Keratinocyte (primary cell): ENCODE measurements around the gene MAPK7. TPM values are rescaled to one million over a fixed set of nuclear protein-coding genes. Genes with fewer than 3 reads are reported as not detected.

Source experiments
- DNase-seq: peaks from one replicate; pipeline ENCODE4 v3.0.0-alpha.2; 2011; ENCODE audit warnings: low read depth, missing footprints, low spot score
- FAIRE-seq: peaks from 2 replicates; lab custom pipeline; 2011; peaks lifted over from hg19 to GRCh38; lab: Jason Lieb, UNC
- H2AFZ ChIP-seq: 2 replicates; pipeline ENCODE4 v1.6.0; 2012; ENCODE audit warnings: low read length, control low read depth, inconsistent platforms; ENCODE audit not compliant: control insufficient read depth
- H3K27ac ChIP-seq: 2 replicates; pipeline ENCODE4 v1.5.1; 2011; ENCODE audit warnings: low read length; ENCODE audit not compliant: control insufficient read depth, insufficient read depth
- H3K27me3 ChIP-seq: 3 replicates; pipeline ENCODE4 v1.6.0; 2011; ENCODE audit warnings: low read length; ENCODE audit not compliant: control insufficient read depth, insufficient read depth; ENCODE audit errors: extremely low read depth
- H3K36me3 ChIP-seq, 2 experiments: 2 replicates in 1 of 2; 3 replicates in 1 of 2; pipeline ENCODE4 v1.5.1; 2011; ENCODE audit warnings: low read length in 2 of 2, mild to moderate bottlenecking in 1 of 2; ENCODE audit not compliant: control insufficient read depth in 2 of 2, insufficient read depth in 2 of 2; ENCODE audit errors: extremely low read depth in 1 of 2
- H3K4me1 ChIP-seq: 3 replicates; pipeline ENCODE4 v1.5.1; 2011; ENCODE audit warnings: low read length; ENCODE audit not compliant: control insufficient read depth, insufficient read depth; ENCODE audit errors: extremely low read depth
- H3K4me2 ChIP-seq: 3 replicates; pipeline ENCODE4 v1.6.0; 2011; ENCODE audit warnings: low read depth, low read length; ENCODE audit not compliant: control insufficient read depth, insufficient read depth; ENCODE audit errors: extremely low read depth
- H3K4me3 ChIP-seq, 3 experiments: fragments of 200-600 bp in 1 of 3; sonication (generic) in 1 of 3; 2 replicates in 2 of 3; 3 replicates in 1 of 3; pipeline ENCODE4 v1.5.1; 2011 to 2016; ENCODE audit warnings: low read length in 3 of 3, mild to moderate bottlenecking in 3 of 3, control low read depth in 2 of 3, inconsistent platforms in 1 of 3, low read depth in 1 of 3, mixed read lengths in 1 of 3, mixed run types in 1 of 3, moderate library complexity in 1 of 3; ENCODE audit not compliant: control insufficient read depth in 2 of 3, insufficient read depth in 2 of 3; ENCODE audit errors: extremely low read depth in 1 of 3
- H3K79me2 ChIP-seq: 2 replicates; pipeline ENCODE4 v1.6.0; 2012; ENCODE audit warnings: low read length; ENCODE audit not compliant: control insufficient read depth, insufficient read depth
- H3K9ac ChIP-seq: 3 replicates; pipeline ENCODE4 v1.6.0; 2011; ENCODE audit warnings: low read length; ENCODE audit not compliant: control insufficient read depth, insufficient read depth; ENCODE audit errors: extremely low read depth
- H3K9me1 ChIP-seq: 3 replicates; pipeline ENCODE4 v1.6.0; 2011; ENCODE audit warnings: low read length; ENCODE audit not compliant: control insufficient read depth, insufficient read depth; ENCODE audit errors: extremely low read depth
- H3K9me3 ChIP-seq: 2 replicates; pipeline ENCODE4 v1.5.1; 2012; ENCODE audit warnings: low read depth, low read length; ENCODE audit not compliant: control insufficient read depth
- H4K20me1 ChIP-seq: 3 replicates; pipeline ENCODE4 v1.6.0; 2011; ENCODE audit warnings: low read length; ENCODE audit not compliant: control insufficient read depth, insufficient read depth; ENCODE audit errors: extremely low read depth
- EZH2 ChIP-seq: IDR thresholded peaks from one replicate; pipeline ENCODE4 v1.6.1; 2012; ENCODE audit warnings: inconsistent platforms, mild to moderate bottlenecking, low read length, moderate library complexity
- dilution Hi-C: fragments of 300-500 bp; cut with MboI; formaldehyde crosslinking; loops from one replicate; pipeline ENCODE4 v1.7.0; 2020; ENCODE audit warnings: low sequenced_read_pairs; ENCODE audit not compliant: extremely low pct_ligation_motif_present
- polyA plus RNA-seq, 5 experiments: library from polyadenylated mRNA; depleted of rRNA in 3 of 5; stranded (reverse) in 3 of 5; stranded (forward) in 1 of 5; unstranded in 1 of 5; fragments of >200 nt; gene quantifications; 1 replicate in 1 of 5; 2 replicates in 3 of 5; 3 replicates in 1 of 5; pipeline versions ENCODE4 v1.2.1 to v1.2.3, GENCODE V29; 2011 to 2012; ENCODE audit warnings: missing spikeins in 2 of 5, low read depth in 1 of 5, low replicate concordance in 1 of 5
- TF ChIP-seq, protein P1 (sequence below), 3 experiments: IDR thresholded peaks in 1 of 3; conservative IDR thresholded peaks in 1 of 3; optimal IDR thresholded peaks in 1 of 3; 2 replicates in 2 of 3; 3 replicates in 1 of 3; pipeline versions ENCODE3 to v1.5.1; 2011; ENCODE audit warnings: low read length in 3 of 3, mild to moderate bottlenecking in 3 of 3, moderate library complexity in 2 of 3, control low read depth in 1 of 3, inconsistent platforms in 1 of 3; ENCODE audit not compliant: insufficient read depth in 2 of 3; ENCODE audit errors: extremely low read depth in 1 of 3

Gene MAPK7
- polyA plus RNA-seq, 1 donor (not counting 4 experiments of a cell fraction or from before 2014, with no cell fraction given), result 4.3 TPM

DNA sequence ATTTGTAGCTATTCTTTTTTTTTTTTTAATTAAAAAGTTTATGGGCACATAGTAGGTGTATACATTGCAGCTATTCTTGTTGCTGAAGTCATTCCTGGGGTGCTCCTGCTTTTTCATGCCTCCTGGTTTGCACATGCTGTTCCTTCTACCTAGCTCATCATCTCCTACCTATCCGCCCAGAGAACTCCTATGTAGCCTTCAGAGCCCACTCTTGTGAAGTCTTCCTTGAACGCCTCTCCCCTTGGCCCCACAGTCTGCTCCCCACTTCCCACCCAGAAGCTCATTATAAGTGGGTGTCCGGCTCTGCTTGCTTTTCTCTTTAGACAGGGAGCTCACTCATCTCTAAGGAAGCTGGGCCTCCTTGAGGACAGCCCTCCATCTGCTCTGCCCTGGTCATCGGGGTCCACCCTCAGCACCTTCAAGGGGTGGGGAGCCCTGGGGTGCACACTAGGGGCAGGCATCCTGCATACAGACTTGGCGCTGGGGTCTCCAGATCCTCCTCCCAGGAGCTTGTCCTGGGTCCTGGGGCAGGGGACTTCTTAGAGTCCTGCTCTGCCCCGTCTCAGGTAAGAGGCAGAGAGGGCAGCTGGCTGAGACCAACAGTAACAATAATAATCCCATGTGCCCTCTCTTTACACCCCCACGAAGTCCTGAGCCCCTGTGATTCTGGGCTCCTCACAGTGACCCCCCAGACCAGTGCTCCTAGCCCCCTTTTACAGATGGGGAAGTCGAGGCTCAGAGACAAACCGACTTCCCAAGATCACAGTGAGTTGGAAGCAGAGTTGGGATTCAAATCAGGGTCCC is 12.3 kb upstream of the MAPK7 start:
- no peak overlapping the region for H3K27ac ChIP-seq
- no peak for TF ChIP-seq EZH2
- TF ChIP-seq, protein P1, sequence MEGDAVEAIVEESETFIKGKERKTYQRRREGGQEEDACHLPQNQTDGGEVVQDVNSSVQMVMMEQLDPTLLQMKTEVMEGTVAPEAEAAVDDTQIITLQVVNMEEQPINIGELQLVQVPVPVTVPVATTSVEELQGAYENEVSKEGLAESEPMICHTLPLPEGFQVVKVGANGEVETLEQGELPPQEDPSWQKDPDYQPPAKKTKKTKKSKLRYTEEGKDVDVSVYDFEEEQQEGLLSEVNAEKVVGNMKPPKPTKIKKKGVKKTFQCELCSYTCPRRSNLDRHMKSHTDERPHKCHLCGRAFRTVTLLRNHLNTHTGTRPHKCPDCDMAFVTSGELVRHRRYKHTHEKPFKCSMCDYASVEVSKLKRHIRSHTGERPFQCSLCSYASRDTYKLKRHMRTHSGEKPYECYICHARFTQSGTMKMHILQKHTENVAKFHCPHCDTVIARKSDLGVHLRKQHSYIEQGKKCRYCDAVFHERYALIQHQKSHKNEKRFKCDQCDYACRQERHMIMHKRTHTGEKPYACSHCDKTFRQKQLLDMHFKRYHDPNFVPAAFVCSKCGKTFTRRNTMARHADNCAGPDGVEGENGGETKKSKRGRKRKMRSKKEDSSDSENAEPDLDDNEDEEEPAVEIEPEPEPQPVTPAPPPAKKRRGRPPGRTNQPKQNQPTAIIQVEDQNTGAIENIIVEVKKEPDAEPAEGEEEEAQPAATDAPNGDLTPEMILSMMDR (optimal IDR thresholded peaks at IDR 0.05 in 1 of 3, IDR thresholded peaks at IDR 0.05 in 1 of 3, conservative IDR thresholded peaks at IDR 0.05 in 1 of 3; ENCODE audit: extremely low read depth in 1 of 3, insufficient read depth in 2 of 3, low read length in 3 of 3), result no peak
- H3K9me1 ChIP-seq, result no peaks in the 10 kb centered on the region
- H3K9ac ChIP-seq, result no peak overlapping the region
- no peak overlapping the region for H3K4me3 ChIP-seq
- FAIRE-seq, result no peak
- H3K9me3 ChIP-seq, result no peaks in the 10 kb centered on the region
- no peak overlapping the region for H3K4me2 ChIP-seq
- H3K79me2 ChIP-seq, result peaks cover 2% of the 10 kb centered on the region
- H3K27me3 ChIP-seq, result no peaks in the 10 kb centered on the region
- no peak overlapping the region for H2AFZ ChIP-seq
- no peak for DNase-seq
- H3K4me1 ChIP-seq, result peaks cover 12% of the 10 kb centered on the region
- H3K36me3 ChIP-seq, result no peaks in the 10 kb centered on the region
- dilution Hi-C loops, result loop anchor here (25.0 kb wide), 1 partner anchor 296 kb away; no protein-coding TSS in a partner anchor
- H4K20me1 ChIP-seq, result no peaks in the 10 kb centered on the region

DNA sequence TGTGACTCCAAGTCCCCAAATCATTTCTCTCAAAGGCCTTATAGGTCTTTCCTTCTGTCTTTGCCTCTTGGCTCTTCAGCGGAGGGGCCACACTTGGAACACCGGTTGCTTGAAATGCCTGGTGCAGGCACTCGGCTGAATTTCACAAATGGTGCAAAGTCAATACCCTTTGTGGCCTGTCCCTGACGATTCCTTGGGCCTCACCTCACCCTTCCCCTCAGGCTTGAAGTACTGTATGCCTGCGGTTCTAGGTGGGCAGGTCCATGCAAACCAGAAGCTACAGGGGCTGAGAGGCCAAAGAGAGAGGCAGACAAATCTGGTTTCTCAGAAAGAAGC is 11.7 kb upstream of the MAPK7 start:
- Histone ChIP-seq H4K20me1 (no peaks in the 10 kb centered on the region), H3K4me2 (no peak overlapping the region), H3K27me3 (no peaks in the 10 kb centered on the region), H3K27ac (no peak overlapping the region), H3K79me2 (peaks cover 2% of the 10 kb centered on the region), H2AFZ (no peak overlapping the region), H3K36me3 (no peaks in the 10 kb centered on the region), H3K9me1 (no peaks in the 10 kb centered on the region), H3K4me3 (no peak overlapping the region), H3K9me3 (no peaks in the 10 kb centered on the region), H3K4me1 (peaks cover 10% of the 10 kb centered on the region), H3K9ac (no peak overlapping the region)
- dilution Hi-C loops, result loop anchor here (25.0 kb wide), 1 partner anchor 296 kb away; no protein-coding TSS in a partner anchor
- TF ChIP-seq EZH2, result no peak
- TF ChIP-seq, protein P1 (optimal IDR thresholded peaks at IDR 0.05 in 1 of 3, IDR thresholded peaks at IDR 0.05 in 1 of 3, conservative IDR thresholded peaks at IDR 0.05 in 1 of 3; ENCODE audit: extremely low read depth in 1 of 3, insufficient read depth in 2 of 3, low read length in 3 of 3), result no peak
- no peak for DNase-seq
- no peak for FAIRE-seq
